Panc1 (cell line): ENCODE results near the gene H1-8. TPM values are rescaled to one million over a fixed set of nuclear protein-coding genes. Genes with fewer than 3 reads are reported as not detected.

Experiments used
- ATAC-seq: fragments of 200-7000 bp; cut with Tn5 transposase; 2 replicates; pipeline ENCODE4 v1.9.1; 2020; ENCODE audit warnings: mild to moderate bottlenecking, moderate library complexity
- BruUV-seq: library from RNA; stranded (reverse); fragments of 400-500 nt; replicated peaks from 2 replicates; lab custom pipeline; 2021; lab: Mats Ljungman, UMichigan
- CTCF ChIA-PET: fragments of 300-600 bp; sonication (Branson Sonifier 250); formaldehyde crosslinking; loops from one replicate; lab custom pipeline; 2022; ENCODE audit warnings: antibody characterized with exemption; lab: Charles Lee
- POLR2A ChIA-PET: fragments of 300-600 bp; sonication (Branson Sonifier 250); formaldehyde crosslinking; loops from one replicate; lab custom pipeline; 2022; ENCODE audit warnings: antibody characterized with exemption; lab: Charles Lee
- DNase-seq: peaks from one replicate; pipeline ENCODE4 v3.0.0-alpha.2; 2010; ENCODE audit warnings: low read depth, low spot score
- H3K27ac ChIP-seq: 2 replicates; pipeline ENCODE4 v1.5.1; 2011; ENCODE audit warnings: mild to moderate bottlenecking, low read length, inconsistent platforms
- H3K27me3 ChIP-seq: fragments of 200-500 bp; sonication (Bioruptor generic); 2 replicates; pipeline ENCODE4 v1.6.0; 2014; ENCODE audit warnings: low read length, inconsistent platforms; ENCODE audit not compliant: control insufficient read depth, insufficient read depth
- H3K36me3 ChIP-seq: fragments of 200-500 bp; sonication (Bioruptor generic); 2 replicates; pipeline ENCODE4 v1.5.1; 2014; ENCODE audit warnings: inconsistent platforms, mild to moderate bottlenecking, low read length, moderate library complexity; ENCODE audit not compliant: control insufficient read depth, insufficient read depth
- H3K4me1 ChIP-seq: 2 replicates; pipeline ENCODE4 v1.5.1; 2011; ENCODE audit warnings: inconsistent platforms, mild to moderate bottlenecking, low read length, moderate library complexity; ENCODE audit not compliant: control insufficient read depth, insufficient read depth
- H3K4me3 ChIP-seq, 2 experiments: 2 replicates each; pipeline ENCODE4 v1.5.1; 2011 to 2012; ENCODE audit warnings: low read depth in 2 of 2, low read length in 2 of 2, mild to moderate bottlenecking in 2 of 2, inconsistent platforms in 1 of 2, moderate library complexity in 1 of 2
- H3K9me3 ChIP-seq: fragments of 200-500 bp; sonication (Bioruptor generic); 2 replicates; pipeline ENCODE4 v1.5.1; 2014; ENCODE audit warnings: low read depth, mild to moderate bottlenecking, inconsistent platforms, low read length, moderate library complexity; ENCODE audit not compliant: control insufficient read depth, insufficient read depth
- POLR2AphosphoS5 ChIP-seq: IDR thresholded peaks from 2 replicates; pipeline ENCODE4 v1.6.1; 2012; ENCODE audit warnings: mild to moderate bottlenecking, low read depth, low read length, moderate library complexity
- REST ChIP-seq, 2 experiments: IDR thresholded peaks; 2 replicates each; pipeline ENCODE4 v1.6.1; 2011 to 2012; ENCODE audit warnings: low read depth in 2 of 2, control low read depth in 1 of 2, low read length in 1 of 2, mild to moderate bottlenecking in 1 of 2, moderate library complexity in 1 of 2; ENCODE audit not compliant: insufficient read depth in 1 of 2
- SIN3A ChIP-seq: IDR thresholded peaks from 2 replicates; pipeline ENCODE4 v1.6.1; 2012; ENCODE audit warnings: low read depth, mild to moderate bottlenecking, low read length, moderate library complexity, borderline replicate concordance; ENCODE audit not compliant: insufficient read depth
- TCF7L2 ChIP-seq: IDR thresholded peaks from 2 replicates; pipeline ENCODE4 v1.6.1; 2011; ENCODE audit warnings: mild to moderate bottlenecking, low read depth, low read length, inconsistent platforms
- in situ Hi-C: cut with HindIII; loops from 2 replicates; pipeline ENCODE4 v1.10.0; 2016; ENCODE audit warnings: low sequenced_read_pairs, low pct_unique_long_range_greater_than_20kb
- intact Hi-C: fragments of 100-400 bp; cut with micrococcal nuclease; formaldehyde crosslinking; loops from one replicate; pipeline ENCODE4 v1.10.0; 2022; ENCODE audit not compliant: unreplicated experiment
- total RNA-seq: library from RNA; stranded (reverse); gene quantifications from one replicate; pipeline ENCODE4 v1.2.1, GENCODE V29; 2021; ENCODE audit not compliant: unreplicated experiment
- TF ChIP-seq, protein P1 (sequence below): fragments of 450-650 bp; IDR thresholded peaks from 2 replicates; pipeline ENCODE4 v1.5.1; 2017; ENCODE audit warnings: mild to moderate bottlenecking

Gene H1-8
- total RNA-seq, 1 experiment from 2014 or later = not detected

- CTCF ChIA-PET = no interaction called here
- peaks cover 5% of the 10 kb centered on the region for H3K36me3 ChIP-seq
- no TSS peak for BruUV-seq
Observed at GRCh38 chr3:129590215-129590614, 47.2 kb downstream of the H1-8 start.

DNA sequence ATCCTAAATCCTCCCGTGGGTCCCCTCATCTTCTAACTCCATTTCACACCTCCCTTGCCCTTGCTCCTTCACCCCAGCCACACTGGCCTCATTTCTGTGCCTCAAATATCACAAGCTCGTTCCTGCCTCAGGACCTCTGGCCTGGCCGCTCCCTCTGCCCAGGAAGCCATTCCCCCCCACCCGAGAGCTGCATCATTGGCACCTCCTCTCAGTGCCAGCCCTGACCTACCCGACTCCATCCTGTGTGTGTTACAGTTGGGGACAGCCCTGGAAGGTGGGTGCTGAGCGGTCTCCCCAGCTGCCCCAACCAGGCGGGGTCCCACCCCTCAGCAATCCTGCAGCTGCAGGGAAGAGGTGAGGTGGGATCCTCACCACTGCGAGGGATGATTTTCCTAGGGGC, 49.0 kb downstream of the H1-8 start:
- ATAC-seq = no peak
- Histone ChIP-seq H3K4me1 (peaks cover 95% of the 10 kb centered on the region), H3K36me3 (no peaks in the 10 kb centered on the region; the same call in 1 of the 2 replicates), H3K27me3 (no peaks in the 10 kb centered on the region), H3K4me3 (peak overlapping the region in 1 of 2 experiments; percentile 29; a peak in 1 of 4 replicates), H3K27ac (peak overlapping the region; percentile 99), H3K9me3 (no peaks in the 10 kb centered on the region)
- BruUV-seq = no TSS peak
- no peak for TF ChIP-seq TCF7L2
- no peak for TF ChIP-seq REST (IDR thresholded peaks at IDR 0.05; ENCODE audit: insufficient read depth in 1 of 2, low read depth in 2 of 2, low read length in 1 of 2)
- TF ChIP-seq SIN3A = no peak
- TF ChIP-seq, protein P1, sequence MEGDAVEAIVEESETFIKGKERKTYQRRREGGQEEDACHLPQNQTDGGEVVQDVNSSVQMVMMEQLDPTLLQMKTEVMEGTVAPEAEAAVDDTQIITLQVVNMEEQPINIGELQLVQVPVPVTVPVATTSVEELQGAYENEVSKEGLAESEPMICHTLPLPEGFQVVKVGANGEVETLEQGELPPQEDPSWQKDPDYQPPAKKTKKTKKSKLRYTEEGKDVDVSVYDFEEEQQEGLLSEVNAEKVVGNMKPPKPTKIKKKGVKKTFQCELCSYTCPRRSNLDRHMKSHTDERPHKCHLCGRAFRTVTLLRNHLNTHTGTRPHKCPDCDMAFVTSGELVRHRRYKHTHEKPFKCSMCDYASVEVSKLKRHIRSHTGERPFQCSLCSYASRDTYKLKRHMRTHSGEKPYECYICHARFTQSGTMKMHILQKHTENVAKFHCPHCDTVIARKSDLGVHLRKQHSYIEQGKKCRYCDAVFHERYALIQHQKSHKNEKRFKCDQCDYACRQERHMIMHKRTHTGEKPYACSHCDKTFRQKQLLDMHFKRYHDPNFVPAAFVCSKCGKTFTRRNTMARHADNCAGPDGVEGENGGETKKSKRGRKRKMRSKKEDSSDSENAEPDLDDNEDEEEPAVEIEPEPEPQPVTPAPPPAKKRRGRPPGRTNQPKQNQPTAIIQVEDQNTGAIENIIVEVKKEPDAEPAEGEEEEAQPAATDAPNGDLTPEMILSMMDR = no peak
- TF ChIP-seq POLR2AphosphoS5 = no peak
- POLR2A ChIA-PET = no interaction called here
- in situ Hi-C loops = no loop called here
- CTCF ChIA-PET = no interaction called here
- DNase-seq = no peak
- intact Hi-C loops = no loop called here

More at GRCh38 chr3:129590215-129590614, 47.2 kb downstream of the H1-8 start:
- Histone ChIP-seq H3K27ac (peak overlapping the region; percentile 99), H3K27me3 (no peaks in the 10 kb centered on the region), H3K9me3 (no peaks in the 10 kb centered on the region), H3K4me1 (peaks cover 82% of the 10 kb centered on the region), H3K4me3 (no peak overlapping the region)
- TF ChIP-seq, protein P1 = no peak
- TF ChIP-seq POLR2AphosphoS5 = no peak
- no peak for TF ChIP-seq SIN3A
- no peak for TF ChIP-seq REST (IDR thresholded peaks at IDR 0.05; ENCODE audit: insufficient read depth in 1 of 2, low read depth in 2 of 2, low read length in 1 of 2)
- no peak for TF ChIP-seq TCF7L2
- in situ Hi-C loops (no loop called here), intact Hi-C loops (no loop called here)
- POLR2A ChIA-PET = no interaction called here
- DNase-seq (no peak), ATAC-seq (no peak)
